GM10266 (cell line): ENCODE measurements around the gene KRTAP4-9.
"Not testable (repeated sequence)": the region's sequence is repeated elsewhere in the genome, so short reads cannot be mapped to it uniquely, and the experiment has no call there.

Source experiments
- DNase-seq: peaks from one replicate; pipeline ENCODE4 v3.0.0; 2012; ENCODE audit errors: extremely low spot score
- TF ChIP-seq, protein P1 (sequence below): IDR thresholded peaks from 2 replicates; pipeline ENCODE4 v1.5.1; 2012; ENCODE audit warnings: mild to moderate bottlenecking, low read depth; ENCODE audit not compliant: control insufficient read depth, insufficient read depth; ENCODE audit errors: missing control alignments

Gene KRTAP4-9

DNA sequence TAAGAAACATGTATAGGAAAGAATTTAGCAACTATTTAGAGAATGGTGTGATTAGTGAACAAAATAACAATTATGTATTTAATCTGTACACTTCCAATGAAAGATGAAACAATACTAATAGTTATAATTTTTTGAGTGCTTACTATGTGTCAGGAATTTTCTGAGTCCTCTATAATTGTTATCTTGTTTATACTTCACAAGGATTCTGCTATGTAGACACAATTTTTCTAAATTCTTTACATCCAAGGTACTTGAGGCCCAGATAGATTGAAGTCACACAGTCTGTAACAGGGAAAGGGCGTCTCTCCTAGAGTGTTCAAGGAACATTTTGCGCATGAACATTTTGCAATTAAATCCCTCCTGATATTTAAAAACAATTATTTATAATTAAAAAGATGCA is 19.9 kb downstream of the KRTAP4-9 start:
- no peak for DNase-seq
- TF ChIP-seq, protein P1, sequence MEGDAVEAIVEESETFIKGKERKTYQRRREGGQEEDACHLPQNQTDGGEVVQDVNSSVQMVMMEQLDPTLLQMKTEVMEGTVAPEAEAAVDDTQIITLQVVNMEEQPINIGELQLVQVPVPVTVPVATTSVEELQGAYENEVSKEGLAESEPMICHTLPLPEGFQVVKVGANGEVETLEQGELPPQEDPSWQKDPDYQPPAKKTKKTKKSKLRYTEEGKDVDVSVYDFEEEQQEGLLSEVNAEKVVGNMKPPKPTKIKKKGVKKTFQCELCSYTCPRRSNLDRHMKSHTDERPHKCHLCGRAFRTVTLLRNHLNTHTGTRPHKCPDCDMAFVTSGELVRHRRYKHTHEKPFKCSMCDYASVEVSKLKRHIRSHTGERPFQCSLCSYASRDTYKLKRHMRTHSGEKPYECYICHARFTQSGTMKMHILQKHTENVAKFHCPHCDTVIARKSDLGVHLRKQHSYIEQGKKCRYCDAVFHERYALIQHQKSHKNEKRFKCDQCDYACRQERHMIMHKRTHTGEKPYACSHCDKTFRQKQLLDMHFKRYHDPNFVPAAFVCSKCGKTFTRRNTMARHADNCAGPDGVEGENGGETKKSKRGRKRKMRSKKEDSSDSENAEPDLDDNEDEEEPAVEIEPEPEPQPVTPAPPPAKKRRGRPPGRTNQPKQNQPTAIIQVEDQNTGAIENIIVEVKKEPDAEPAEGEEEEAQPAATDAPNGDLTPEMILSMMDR, result no peak

DNA sequence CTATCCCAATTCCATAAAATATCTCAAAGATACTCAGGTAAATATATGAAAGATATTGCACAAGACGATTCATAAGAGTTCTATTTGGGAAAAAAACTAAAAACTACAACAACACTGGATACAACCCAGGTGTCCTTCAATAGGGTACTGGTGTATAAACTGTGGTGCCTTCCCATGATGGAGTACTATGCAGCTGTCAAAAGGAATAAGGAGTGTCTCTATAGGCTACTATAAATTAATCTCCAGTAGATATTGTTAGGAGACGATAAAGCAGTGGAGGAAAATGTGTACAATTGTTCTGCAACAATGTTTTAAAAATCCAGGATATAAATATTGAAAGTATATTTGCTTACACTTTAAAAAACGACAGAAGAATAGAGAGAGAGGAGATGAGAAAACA is 21.2 kb downstream of the KRTAP4-9 start:
- TF ChIP-seq, protein P1, result no peak
- no peak for DNase-seq

DNA sequence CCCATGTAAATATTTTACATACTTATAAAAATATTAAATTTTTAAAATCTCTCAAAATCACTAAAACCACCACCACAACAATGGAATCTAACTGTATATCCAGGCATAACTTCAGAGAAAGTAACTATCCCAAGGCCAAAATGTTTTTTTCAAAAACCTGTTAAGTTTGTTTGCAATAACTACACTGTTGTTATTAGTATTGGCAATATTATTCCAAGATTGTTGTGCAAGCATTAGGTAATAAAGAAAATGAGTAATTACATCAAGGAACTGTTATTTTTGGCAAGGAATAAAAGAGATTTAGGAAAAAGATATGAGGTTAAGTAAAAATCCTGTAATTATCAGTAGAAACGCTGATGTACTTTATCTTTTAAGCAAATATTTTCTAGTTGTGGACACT is 22.2 kb downstream of the KRTAP4-9 start:
- no peak for DNase-seq
- TF ChIP-seq, protein P1, result no peak

GRCh38 chr17:41131979-41132378 is 26.8 kb downstream of the KRTAP4-9 start:
- DNase-seq, result peak; percentile 17
- TF ChIP-seq, protein P1, result no peak

DNA sequence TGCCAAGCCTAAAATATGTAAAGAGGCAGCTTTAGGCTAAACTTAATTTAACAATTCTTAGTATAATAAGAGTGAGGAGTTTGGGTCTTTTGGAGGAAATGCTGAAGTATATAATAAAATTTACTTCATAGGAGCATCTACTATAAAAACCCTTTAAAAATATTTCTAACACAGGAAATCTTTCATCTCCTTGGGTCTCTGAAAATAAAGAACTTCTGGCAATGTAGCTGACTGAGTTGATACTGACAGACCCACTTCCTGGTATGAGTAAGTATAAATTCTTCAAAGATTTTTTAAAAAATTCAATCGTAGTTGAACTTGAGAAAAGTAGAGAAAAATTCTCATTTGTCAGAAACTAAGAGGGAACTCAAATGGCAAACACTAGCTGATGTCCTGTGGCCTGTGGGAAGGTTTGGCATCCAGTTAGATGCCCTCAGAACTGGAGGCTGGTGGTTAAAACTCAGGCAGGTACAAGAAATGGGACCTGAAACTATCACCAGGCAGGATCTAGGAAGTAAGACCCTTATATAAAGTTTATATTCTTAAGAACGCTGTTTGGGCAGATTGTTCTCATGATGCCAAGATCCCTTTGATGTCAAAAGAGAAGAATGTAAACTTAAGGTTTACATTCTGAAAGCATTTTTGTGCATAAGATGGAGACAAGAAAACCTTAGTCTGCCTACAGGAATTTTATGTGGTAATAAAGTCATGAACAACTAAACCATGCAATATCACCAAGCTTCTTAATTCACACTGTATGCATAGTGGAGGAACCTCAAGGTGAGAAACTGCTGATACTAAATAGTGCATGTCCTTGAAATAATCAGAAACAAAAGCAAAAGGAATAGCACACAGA is 28.9 kb downstream of the KRTAP4-9 start:
- TF ChIP-seq, protein P1, result no peak
- DNase-seq, result no peak

- not testable (repeated sequence) for DNase-seq
Observed at GRCh38 chr17:41139865-41140264, 34.7 kb downstream of the KRTAP4-9 start.

DNA sequence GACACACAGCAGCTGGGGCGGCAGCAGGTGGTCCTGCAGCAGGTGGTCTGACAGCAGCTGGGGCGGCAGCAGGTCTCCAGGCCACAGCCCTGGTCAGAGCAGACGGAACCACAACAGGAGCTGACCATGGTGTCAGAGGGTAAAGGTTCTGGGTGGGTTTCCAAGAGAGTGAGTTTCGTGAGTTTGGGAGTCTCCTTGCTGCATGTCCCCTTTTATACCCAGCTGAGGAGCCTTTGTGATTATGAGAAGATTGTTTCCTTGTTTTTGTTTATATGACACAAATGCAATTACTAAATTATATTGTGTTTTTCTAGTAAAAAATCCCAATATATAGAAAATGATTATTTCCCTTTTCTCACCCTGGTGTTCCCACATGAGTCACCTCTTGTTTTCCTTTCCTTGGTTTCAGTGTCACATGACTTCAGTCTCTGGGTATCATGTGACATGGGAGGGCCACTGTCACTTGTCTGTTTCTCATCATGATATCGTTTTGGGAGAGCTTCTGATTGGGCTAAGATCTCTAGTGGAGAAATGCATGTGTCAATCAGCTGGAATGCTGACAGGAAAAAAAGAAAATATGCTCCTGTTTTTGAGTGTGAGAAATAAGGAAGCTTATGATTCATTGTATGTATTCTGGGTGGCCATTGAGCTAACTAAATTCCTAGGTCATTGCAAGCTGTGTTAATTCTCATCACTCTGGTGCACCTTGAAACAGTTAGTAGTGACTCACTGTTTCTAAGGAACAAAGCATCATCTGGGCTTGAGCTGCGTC is 35.4 kb downstream of the KRTAP4-9 start, which contains the start of gene KRTAP4-6:
Gene KRTAP4-6 (minus strand): TSS at position 185 of the 772 bp plus-strand sequence. CDS start 57 bp downstream, at position 128.
- TF ChIP-seq, protein P1, result no peak
- no peak for DNase-seq
